HEK293 (cell line): ENCODE data around the gene AGAP1.

Experiments used
- CTCF ChIA-PET: fragments of 350-600 bp; formaldehyde crosslinking; extraction: SDS; loops from one replicate; lab custom pipeline; 2021; ENCODE audit warnings: antibody characterized with exemption; lab: Yijun Ruan, JAX
- POLR2A ChIA-PET: fragments of 300-600 bp; formaldehyde crosslinking; extraction: SDS; loops from one replicate; lab custom pipeline; 2020; ENCODE audit warnings: antibody characterized with exemption, inconsistent platforms; lab: Yijun Ruan, JAX
- H3K27ac ChIP-seq: fragments of 200-500 bp; sonication (Bioruptor generic); 2 replicates; pipeline ENCODE4 v1.5.1; 2014; ENCODE audit warnings: low read depth, low read length, control low read depth, inconsistent platforms; ENCODE audit errors: extremely low read depth
- H3K36me3 ChIP-seq, 2 experiments: fragments of 200-500 bp in 1 of 2; sonication (Bioruptor generic) in 1 of 2; 1 replicate in 1 of 2; 2 replicates in 1 of 2; pipeline ENCODE4 v1.5.1; 2014 to 2017; ENCODE audit warnings: inconsistent platforms in 2 of 2, low read length in 2 of 2; ENCODE audit not compliant: control insufficient read depth in 2 of 2, insufficient read depth in 1 of 2
- H3K4me1 ChIP-seq: fragments of 200-500 bp; sonication (Bioruptor generic); 2 replicates; pipeline ENCODE4 v1.5.1; 2014; ENCODE audit warnings: mild to moderate bottlenecking, low read length, inconsistent platforms; ENCODE audit not compliant: control insufficient read depth, insufficient read depth
- H3K4me3 ChIP-seq: 2 replicates; pipeline ENCODE4 v1.5.1; 2011; ENCODE audit warnings: low read depth, mild to moderate bottlenecking, control low read depth, low read length, moderate library complexity
- H3K9me3 ChIP-seq: fragments of 200-500 bp; sonication (Bioruptor generic); 2 replicates; pipeline ENCODE4 v1.5.1; 2014; ENCODE audit warnings: low read depth, low read length, inconsistent platforms; ENCODE audit not compliant: control insufficient read depth, insufficient read depth
- BCL11A ChIP-seq: fragments of 450-650 bp; formaldehyde crosslinking; IDR thresholded peaks from 2 replicates; pipeline ENCODE4 v1.5.1; 2016; ENCODE audit warnings: low read depth, missing biosample characterization, missing genetic modification characterization
- KLF7 ChIP-seq: fragments of 450-650 bp; formaldehyde crosslinking; IDR thresholded peaks from 2 replicates; pipeline ENCODE4 v1.5.1; 2016; ENCODE audit warnings: missing biosample characterization, missing genetic modification characterization, borderline replicate concordance
- KLF9 ChIP-seq: fragments of 450-650 bp; formaldehyde crosslinking; IDR thresholded peaks from 2 replicates; pipeline ENCODE4 v1.5.1; 2016; ENCODE audit warnings: missing biosample characterization, missing genetic modification characterization, low read depth
- SCRT2 ChIP-seq: fragments of 450-650 bp; formaldehyde crosslinking; IDR thresholded peaks from 2 replicates; pipeline ENCODE4 v1.5.1; 2016; ENCODE audit warnings: missing biosample characterization, missing genetic modification characterization
- SP2 ChIP-seq: fragments of 450-650 bp; formaldehyde crosslinking; IDR thresholded peaks from 2 replicates; pipeline ENCODE4 v1.5.1; 2016; ENCODE audit warnings: missing biosample characterization, missing genetic modification characterization
- ZBTB7A ChIP-seq: fragments of 450-650 bp; formaldehyde crosslinking; IDR thresholded peaks from 2 replicates; pipeline ENCODE4 v1.5.1; 2016; ENCODE audit warnings: low read depth, missing biosample characterization, missing genetic modification characterization
- ZBTB8A ChIP-seq: fragments of 450-650 bp; formaldehyde crosslinking; IDR thresholded peaks from 2 replicates; pipeline ENCODE4 v1.5.1; 2016; ENCODE audit warnings: missing biosample characterization, missing genetic modification characterization
- ZEB2 ChIP-seq: fragments of 450-650 bp; formaldehyde crosslinking; IDR thresholded peaks from 2 replicates; pipeline ENCODE4 v1.5.1; 2016; ENCODE audit warnings: missing biosample characterization, missing genetic modification characterization
- ZFP69B ChIP-seq: fragments of 450-650 bp; formaldehyde crosslinking; IDR thresholded peaks from 2 replicates; pipeline ENCODE4 v1.5.1; 2016; ENCODE audit warnings: missing biosample characterization, missing genetic modification characterization
- ZIC2 ChIP-seq: fragments of 450-650 bp; formaldehyde crosslinking; IDR thresholded peaks from 2 replicates; pipeline ENCODE4 v1.5.1; 2016; ENCODE audit warnings: missing biosample characterization, missing genetic modification characterization
- ZNF155 ChIP-seq: fragments of 450-650 bp; formaldehyde crosslinking; IDR thresholded peaks from 2 replicates; pipeline ENCODE4 v1.5.1; 2016; ENCODE audit warnings: missing biosample characterization, missing genetic modification characterization
- ZNF2 ChIP-seq: fragments of 450-650 bp; formaldehyde crosslinking; IDR thresholded peaks from 2 replicates; pipeline ENCODE4 v1.5.1; 2016; ENCODE audit warnings: missing biosample characterization, missing genetic modification characterization
- ZNF394 ChIP-seq: fragments of 450-650 bp; formaldehyde crosslinking; IDR thresholded peaks from 2 replicates; pipeline ENCODE4 v1.5.1; 2016; ENCODE audit warnings: missing biosample characterization, missing genetic modification characterization, mild to moderate bottlenecking, moderate library complexity, borderline replicate concordance
- ZNF514 ChIP-seq: fragments of 450-650 bp; formaldehyde crosslinking; IDR thresholded peaks from 2 replicates; pipeline ENCODE4 v1.5.1; 2016; ENCODE audit warnings: missing biosample characterization, missing genetic modification characterization
- ZNF558 ChIP-seq: fragments of 450-650 bp; formaldehyde crosslinking; IDR thresholded peaks from 2 replicates; pipeline ENCODE4 v1.5.1; 2016; ENCODE audit warnings: missing biosample characterization, missing genetic modification characterization
- ZNF660 ChIP-seq: fragments of 450-650 bp; IDR thresholded peaks from 2 replicates; pipeline ENCODE4 v1.5.1; 2018; ENCODE audit warnings: missing biosample characterization, mild to moderate bottlenecking, missing genetic modification characterization
- ZNF76 ChIP-seq: fragments of 450-650 bp; formaldehyde crosslinking; IDR thresholded peaks from 2 replicates; pipeline ENCODE4; 2016; ENCODE audit warnings: low read depth, missing biosample characterization, missing genetic modification characterization, borderline replicate concordance
- ZNF792 ChIP-seq: fragments of 450-650 bp; formaldehyde crosslinking; IDR thresholded peaks from 2 replicates; pipeline ENCODE4 v1.5.1; 2016; ENCODE audit warnings: missing biosample characterization, missing genetic modification characterization
- TF ChIP-seq, protein P1 (sequence below): fragments of 450-650 bp; formaldehyde crosslinking; IDR thresholded peaks from 2 replicates; pipeline ENCODE4 v1.5.0; 2017; ENCODE audit warnings: missing biosample characterization, missing genetic modification characterization, borderline replicate concordance
- TF ChIP-seq, protein P2 (sequence below): fragments of 450-650 bp; formaldehyde crosslinking; IDR thresholded peaks from 2 replicates; pipeline ENCODE4 v1.5.1; 2016; ENCODE audit warnings: missing biosample characterization, missing genetic modification characterization
- TF ChIP-seq, protein P3 (sequence below): fragments of 450-650 bp; formaldehyde crosslinking; IDR thresholded peaks from 2 replicates; pipeline ENCODE4 v1.5.1; 2016; ENCODE audit warnings: missing biosample characterization, missing genetic modification characterization

The AGAP1 gene

DNA sequence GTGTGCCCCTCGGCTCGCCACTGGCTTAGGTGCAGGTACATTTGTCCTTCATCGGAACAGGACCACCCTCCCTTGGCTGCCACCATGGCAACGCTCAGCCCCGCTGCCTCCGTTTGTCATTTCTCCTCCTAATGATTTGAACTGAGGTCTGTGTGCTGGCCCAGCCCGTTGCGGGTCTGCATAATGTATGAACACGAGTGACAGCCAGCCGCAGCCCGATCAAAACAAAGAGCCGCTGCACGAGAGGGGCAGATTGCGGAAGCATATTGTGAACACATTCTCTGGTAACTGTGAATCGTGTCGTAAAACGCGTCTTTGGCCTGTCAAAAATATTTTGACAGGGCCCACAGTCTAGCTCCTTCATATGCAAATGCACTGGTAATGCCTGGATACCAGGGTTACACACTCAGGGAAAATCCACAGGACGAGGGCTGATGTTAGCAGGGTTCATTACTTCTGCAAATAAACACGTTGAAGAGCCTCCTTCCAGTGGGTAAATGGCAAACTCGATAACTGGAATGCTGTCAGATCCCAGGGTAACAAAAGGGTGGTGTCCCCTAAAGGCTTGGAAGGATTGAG is 137.0 kb downstream of the AGAP1 start (continued):
- TF ChIP-seq ZNF514 (tag by site-specific recombination), result no peak
- TF ChIP-seq, protein P1, sequence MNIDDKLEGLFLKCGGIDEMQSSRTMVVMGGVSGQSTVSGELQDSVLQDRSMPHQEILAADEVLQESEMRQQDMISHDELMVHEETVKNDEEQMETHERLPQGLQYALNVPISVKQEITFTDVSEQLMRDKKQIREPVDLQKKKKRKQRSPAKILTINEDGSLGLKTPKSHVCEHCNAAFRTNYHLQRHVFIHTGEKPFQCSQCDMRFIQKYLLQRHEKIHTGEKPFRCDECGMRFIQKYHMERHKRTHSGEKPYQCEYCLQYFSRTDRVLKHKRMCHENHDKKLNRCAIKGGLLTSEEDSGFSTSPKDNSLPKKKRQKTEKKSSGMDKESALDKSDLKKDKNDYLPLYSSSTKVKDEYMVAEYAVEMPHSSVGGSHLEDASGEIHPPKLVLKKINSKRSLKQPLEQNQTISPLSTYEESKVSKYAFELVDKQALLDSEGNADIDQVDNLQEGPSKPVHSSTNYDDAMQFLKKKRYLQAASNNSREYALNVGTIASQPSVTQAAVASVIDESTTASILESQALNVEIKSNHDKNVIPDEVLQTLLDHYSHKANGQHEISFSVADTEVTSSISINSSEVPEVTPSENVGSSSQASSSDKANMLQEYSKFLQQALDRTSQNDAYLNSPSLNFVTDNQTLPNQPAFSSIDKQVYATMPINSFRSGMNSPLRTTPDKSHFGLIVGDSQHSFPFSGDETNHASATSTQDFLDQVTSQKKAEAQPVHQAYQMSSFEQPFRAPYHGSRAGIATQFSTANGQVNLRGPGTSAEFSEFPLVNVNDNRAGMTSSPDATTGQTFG, result no peak
- TF ChIP-seq, protein P2, sequence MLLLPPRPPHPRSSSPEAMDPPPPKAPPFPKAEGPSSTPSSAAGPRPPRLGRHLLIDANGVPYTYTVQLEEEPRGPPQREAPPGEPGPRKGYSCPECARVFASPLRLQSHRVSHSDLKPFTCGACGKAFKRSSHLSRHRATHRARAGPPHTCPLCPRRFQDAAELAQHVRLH, result no peak
- TF ChIP-seq, all 188 proteins: peak for 0

DNA sequence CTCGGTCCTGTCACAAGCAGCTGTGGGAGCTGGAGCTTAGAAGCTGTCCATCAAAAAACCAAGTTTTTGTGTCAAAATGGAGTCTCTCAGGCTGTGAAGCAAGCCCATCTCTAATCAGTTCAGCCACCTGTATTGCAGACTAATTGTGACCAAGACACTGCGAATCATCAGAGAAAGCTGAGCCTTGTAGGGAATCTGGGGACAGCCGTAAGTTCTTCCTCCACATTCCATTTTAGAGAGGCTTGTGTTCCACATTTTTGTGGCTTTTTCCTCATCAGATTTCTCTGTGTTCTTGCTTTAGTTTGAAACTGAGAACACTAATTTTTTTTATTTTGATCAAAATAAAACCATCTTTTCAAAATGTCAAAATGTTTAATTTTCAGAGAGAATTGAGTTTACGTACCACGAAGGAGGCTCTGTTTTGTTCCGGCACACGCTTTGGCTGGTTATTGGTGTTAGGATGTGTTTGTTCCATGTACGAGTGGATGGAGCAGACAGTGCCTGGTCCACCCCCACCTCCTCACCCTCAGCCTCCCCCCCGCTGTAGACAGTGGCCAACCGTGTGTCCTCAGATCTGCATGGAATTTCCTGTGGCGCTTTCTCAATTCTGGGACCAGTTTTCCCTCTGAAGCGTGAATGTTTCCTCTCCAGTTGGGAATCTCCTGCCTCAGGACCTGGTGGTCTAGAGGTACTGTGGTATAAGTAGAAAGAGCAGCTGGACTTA is 140.8 kb downstream of the AGAP1 start:
- POLR2A ChIA-PET, result no interaction called here
- Histone ChIP-seq H3K4me1 (peaks cover under 1% of the 10 kb centered on the region), H3K27ac (no peak overlapping the region)

DNA sequence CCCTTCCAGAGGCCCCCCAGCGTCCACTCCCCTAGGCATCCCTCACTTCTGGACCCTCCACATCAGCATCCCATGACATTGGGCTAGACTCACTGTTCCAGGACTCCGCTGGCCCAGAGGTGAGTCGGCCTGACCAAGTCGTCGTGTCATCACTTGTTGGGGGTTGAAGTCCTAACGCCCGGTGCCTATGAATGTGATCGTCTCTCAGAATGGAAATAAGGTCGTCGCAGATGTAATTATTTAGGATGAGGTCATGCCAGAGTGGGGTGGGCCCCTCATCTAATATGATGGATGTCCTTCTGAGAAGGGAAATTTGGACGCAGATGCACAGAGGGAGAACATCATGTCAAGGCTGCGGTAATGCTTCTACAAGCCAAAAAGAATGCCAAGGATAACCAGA is 142.7 kb downstream of the AGAP1 start:
- ChIA-PET POLR2A (no interaction called here), CTCF (interaction anchor here (0.6 kb wide), 1 partner anchor 39 kb away, joined by 3 read pairs; no protein-coding TSS in a partner anchor)
- Histone ChIP-seq H3K27ac (no peak overlapping the region), H3K4me3 (no peak overlapping the region), H3K4me1 (peaks cover 20% of the 10 kb centered on the region), H3K9me3 (no peaks in the 10 kb centered on the region), H3K36me3 (no peaks in the 10 kb centered on the region)
- TF ChIP-seq ZBTB7A (tag by site-specific recombination), result no peak
- TF ChIP-seq ZEB2 (tag by site-specific recombination), result no peak
- TF ChIP-seq SCRT2 (tag by site-specific recombination), result peak; percentile 26; the same call in 1 of the 2 replicates
- TF ChIP-seq ZBTB8A (tag by site-specific recombination), result no peak
- TF ChIP-seq, protein P3, sequence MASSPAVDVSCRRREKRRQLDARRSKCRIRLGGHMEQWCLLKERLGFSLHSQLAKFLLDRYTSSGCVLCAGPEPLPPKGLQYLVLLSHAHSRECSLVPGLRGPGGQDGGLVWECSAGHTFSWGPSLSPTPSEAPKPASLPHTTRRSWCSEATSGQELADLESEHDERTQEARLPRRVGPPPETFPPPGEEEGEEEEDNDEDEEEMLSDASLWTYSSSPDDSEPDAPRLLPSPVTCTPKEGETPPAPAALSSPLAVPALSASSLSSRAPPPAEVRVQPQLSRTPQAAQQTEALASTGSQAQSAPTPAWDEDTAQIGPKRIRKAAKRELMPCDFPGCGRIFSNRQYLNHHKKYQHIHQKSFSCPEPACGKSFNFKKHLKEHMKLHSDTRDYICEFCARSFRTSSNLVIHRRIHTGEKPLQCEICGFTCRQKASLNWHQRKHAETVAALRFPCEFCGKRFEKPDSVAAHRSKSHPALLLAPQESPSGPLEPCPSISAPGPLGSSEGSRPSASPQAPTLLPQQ (tag by site-specific recombination), result 0 out of 2 replicates have a peak, but pooled peaks have one; percentile 14
- 0 out of 2 replicates have a peak, but pooled peaks have one; percentile 34 for TF ChIP-seq ZFP69B (tag by site-specific recombination)
- no peak for TF ChIP-seq ZNF792 (tag by site-specific recombination)
- no peak for TF ChIP-seq ZNF2 (tag by site-specific recombination)

More for the DNA sequence above, 140.8 kb downstream of the AGAP1 start:
- Histone ChIP-seq H3K36me3 (no peaks in the 10 kb centered on the region), H3K4me3 (no peak overlapping the region)
- no peak for TF ChIP-seq KLF9 (tag by site-specific recombination)
- TF ChIP-seq, all 188 proteins: peak for 0
- H3K9me3 ChIP-seq, result no peaks in the 10 kb centered on the region
- CTCF ChIA-PET, result no interaction called here

DNA sequence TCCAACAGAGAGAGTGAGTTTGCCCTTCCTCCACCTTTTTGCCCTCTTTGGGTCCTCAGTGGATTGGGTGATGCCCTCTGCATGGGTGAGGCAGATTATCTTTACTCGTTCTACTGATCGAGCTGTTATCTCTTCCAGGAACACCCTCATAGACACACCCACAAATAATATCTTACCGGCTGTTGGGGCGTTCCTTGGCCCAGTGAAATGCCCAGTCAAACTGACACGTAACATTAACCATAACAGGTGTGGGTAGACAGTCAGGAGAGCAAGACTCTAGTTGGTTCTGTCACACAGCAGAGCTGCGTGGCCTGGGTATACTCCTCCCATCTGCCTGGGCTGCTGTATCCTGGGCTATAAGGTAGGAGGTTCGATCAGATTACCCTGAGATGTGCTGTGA is 144.1 kb downstream of the AGAP1 start:
- CTCF ChIA-PET, result interaction anchor here (0.6 to 1.9 kb wide), 5 partner anchors 9 to 340 kb away, joined by 3 to 9 read pairs (median 3); no protein-coding TSS in a partner anchor
- TF ChIP-seq SP2, result no peak
- no peak for TF ChIP-seq ZNF558 (tag by site-specific recombination)
- TF ChIP-seq, protein P1, result no peak
- no peak for TF ChIP-seq ZNF660 (tag by site-specific recombination)
- no peak for TF ChIP-seq ZIC2
- TF ChIP-seq BCL11A, result no peak
- no peak for TF ChIP-seq ZNF155 (tag by site-specific recombination)
- no peak for TF ChIP-seq KLF7 (tag by site-specific recombination)
- no peak for TF ChIP-seq ZNF394 (tag by site-specific recombination)
- no peak for TF ChIP-seq SCRT2 (tag by site-specific recombination)
- TF ChIP-seq ZNF76, result no peak

More for the DNA sequence above, 144.1 kb downstream of the AGAP1 start:
- Histone ChIP-seq H3K27ac (no peak overlapping the region), H3K4me1 (peaks cover 27% of the 10 kb centered on the region), H3K9me3 (no peaks in the 10 kb centered on the region), H3K4me3 (no peak overlapping the region), H3K36me3 (no peaks in the 10 kb centered on the region)
- POLR2A ChIA-PET, result no interaction called here
